ENCODE results near the gene PAPSS2. TPM values are rescaled to one million over a fixed set of nuclear protein-coding genes. Genes with fewer than 3 reads are reported as not detected.

PAPSS2 gene
- total RNA-seq, 2 experiments from 2014 or later: not detected

- DNase-seq (ENCODE audit: low spot score): peak; percentile 72
- no peak overlapping the region for H3K4me2 ChIP-seq (ENCODE audit: low read length)
- CTCF ChIA-PET (ENCODE audit: unreplicated experiment): no interaction called here
Measured at GRCh38 chr10:87656431-87657072, 3.1 kb upstream of the PAPSS2 start.

GRCh38 chr10:87657371-87657770 is 2.3 kb upstream of the PAPSS2 start:
- BruUV-seq (replicated peaks): no TSS peak
- no peak overlapping the region for H3K4me2 ChIP-seq (ENCODE audit: low read length)
- H3K9me2 ChIP-seq (ENCODE audit: insufficient read depth, low read length): no peaks in the 10 kb centered on the region
- H3K4me1 ChIP-seq (ENCODE audit: insufficient read depth, low read length, poor library complexity, severe bottlenecking): no peaks in the 10 kb centered on the region
- intact Hi-C loops (cut with micrococcal nuclease; ENCODE audit: unreplicated experiment): loop anchor here (5.0 to 10.0 kb wide), 2 partner anchors 123 to 895 kb away; no protein-coding TSS in a partner anchor
- no peak overlapping the region for H3K27ac ChIP-seq (ENCODE audit: low read depth, low read length, poor library complexity, severe bottlenecking)
- DNase-seq (ENCODE audit: low spot score): no peak
- ChIA-PET CTCF (ENCODE audit: unreplicated experiment) (no interaction called here), POLR2A (no interaction called here)
- TF ChIP-seq EZH2phosphoT487 (IDR thresholded peaks at IDR 0.05; ENCODE audit: borderline replicate concordance, low read depth, low read length) (no peak), CTCF (conservative IDR thresholded peaks at IDR 0.05; ENCODE audit: low read length) (no peak)
- no peaks in the 10 kb centered on the region for H3K9me3 ChIP-seq (ENCODE audit: low read length)
- no peak overlapping the region for H2AFZ ChIP-seq (ENCODE audit: low read length)
- no peaks in the 10 kb centered on the region for H4K20me1 ChIP-seq (ENCODE audit: insufficient read depth, low read length)
- no peaks in the 10 kb centered on the region for H3K79me2 ChIP-seq (ENCODE audit: insufficient read depth, low read depth, low read length)
- no peaks in the 10 kb centered on the region for H3K36me3 ChIP-seq (ENCODE audit: insufficient read depth, low read length)
- H3K4me3 ChIP-seq (ENCODE audit: low read depth, low read length, poor library complexity, severe bottlenecking): no peak overlapping the region

More at GRCh38 chr10:87656431-87657072, 3.1 kb upstream of the PAPSS2 start:
- Histone ChIP-seq H3K9me3 (ENCODE audit: low read length) (no peaks in the 10 kb centered on the region), H3K9me2 (ENCODE audit: insufficient read depth, low read length) (no peaks in the 10 kb centered on the region), H4K20me1 (ENCODE audit: insufficient read depth, low read length) (no peaks in the 10 kb centered on the region), H3K4me3 (ENCODE audit: low read depth, low read length, poor library complexity, severe bottlenecking) (no peak overlapping the region), H3K79me2 (ENCODE audit: insufficient read depth, low read depth, low read length) (no peaks in the 10 kb centered on the region), H3K27ac (ENCODE audit: low read depth, low read length, poor library complexity, severe bottlenecking) (no peak overlapping the region), H3K4me1 (ENCODE audit: insufficient read depth, low read length, poor library complexity, severe bottlenecking) (no peaks in the 10 kb centered on the region), H2AFZ (ENCODE audit: low read length) (no peak overlapping the region), H3K36me3 (ENCODE audit: insufficient read depth, low read length) (no peaks in the 10 kb centered on the region)
- TF ChIP-seq EZH2phosphoT487 (IDR thresholded peaks at IDR 0.05; ENCODE audit: borderline replicate concordance, low read depth, low read length) (no peak), CTCF (conservative IDR thresholded peaks at IDR 0.05; ENCODE audit: low read length) (peak; percentile 96)
- POLR2A ChIA-PET: no interaction called here
- BruUV-seq (replicated peaks): no TSS peak
- intact Hi-C loops (cut with micrococcal nuclease; ENCODE audit: unreplicated experiment): loop anchor here (1.0 to 10.0 kb wide), 5 partner anchors 75 to 896 kb away; no protein-coding TSS in a partner anchor

- no peak overlapping the region for H3K4me3 ChIP-seq (ENCODE audit: low read depth, low read length, poor library complexity, severe bottlenecking)
- no peaks in the 10 kb centered on the region for H3K36me3 ChIP-seq (ENCODE audit: insufficient read depth, low read length)
- ChIA-PET CTCF (ENCODE audit: unreplicated experiment) (no interaction called here), POLR2A (interaction anchor here (1.2 kb wide), 1 partner anchor 76 kb away, joined by 3 read pairs; no protein-coding TSS in a partner anchor)
- TF ChIP-seq CTCF (conservative IDR thresholded peaks at IDR 0.05; ENCODE audit: low read length) (no peak), EZH2phosphoT487 (IDR thresholded peaks at IDR 0.05; ENCODE audit: borderline replicate concordance, low read depth, low read length) (no peak)
- H4K20me1 ChIP-seq (ENCODE audit: insufficient read depth, low read length): no peaks in the 10 kb centered on the region
- BruUV-seq (replicated peaks): no TSS peak
- H3K79me2 ChIP-seq (ENCODE audit: insufficient read depth, low read depth, low read length): no peaks in the 10 kb centered on the region
- no peaks in the 10 kb centered on the region for H3K4me1 ChIP-seq (ENCODE audit: insufficient read depth, low read length, poor library complexity, severe bottlenecking)
- no peak overlapping the region for H2AFZ ChIP-seq (ENCODE audit: low read length)
- intact Hi-C loops (cut with micrococcal nuclease; ENCODE audit: unreplicated experiment): loop anchor here (5.0 to 10.0 kb wide), 2 partner anchors 124 to 894 kb away; no protein-coding TSS in a partner anchor
- no peak overlapping the region for H3K27ac ChIP-seq (ENCODE audit: low read depth, low read length, poor library complexity, severe bottlenecking)
- no peaks in the 10 kb centered on the region for H3K9me3 ChIP-seq (ENCODE audit: low read length)
- no peaks in the 10 kb centered on the region for H3K9me2 ChIP-seq (ENCODE audit: insufficient read depth, low read length)
- H3K4me2 ChIP-seq (ENCODE audit: low read length): no peak overlapping the region
- no peak for DNase-seq (ENCODE audit: low spot score)
Measured at GRCh38 chr10:87658321-87658795, 1.3 kb upstream of the PAPSS2 start.
